Transverse colon (tissue), 4 donors: ENCODE data around the gene BTD. TPM values are rescaled to one million over a fixed set of nuclear protein-coding genes. Genes with fewer than 3 reads are reported as not detected.
A peak's percentile ranks its signal among the peaks of the same experiment; 100 is the strongest.

ENCODE experiments used
- DNase-seq: peaks from one replicate; pipeline ENCODE4 v3.0.0-alpha.2; 2019
- H3K27ac ChIP-seq, 4 donors: fragments of 200-600 bp; sonication (generic); 2 replicates each; pipeline ENCODE4 v1.5.1; 2016 to 2018; ENCODE audit warnings: inconsistent platforms in 4 of 4
- H3K27me3 ChIP-seq: fragments of 200-600 bp; sonication (generic); 2 replicates; pipeline ENCODE4 v1.5.1; 2017; ENCODE audit warnings: inconsistent platforms
- H3K36me3 ChIP-seq, 4 donors: fragments of 200-600 bp; sonication (generic); 2 replicates each; pipeline ENCODE4 v1.5.1; 2017 to 2019; ENCODE audit warnings: inconsistent platforms in 4 of 4
- H3K4me1 ChIP-seq, 4 donors: fragments of 200-600 bp; sonication (generic); 2 replicates each; pipeline ENCODE4 v1.5.1; 2017 to 2020; ENCODE audit warnings: inconsistent platforms in 4 of 4
- H3K4me3 ChIP-seq, 4 donors: fragments of 200-600 bp; sonication (generic); 1 replicate in 1 of 4; 2 replicates in 3 of 4; pipeline versions ENCODE4 v1.5.1 to v1.6.1; 2017 to 2019; ENCODE audit warnings: inconsistent platforms in 4 of 4
- H3K9me3 ChIP-seq, 2 donors: fragments of 200-600 bp; sonication (generic); 2 replicates each; pipeline ENCODE4 v1.5.1; 2017 to 2019; ENCODE audit warnings: inconsistent platforms in 2 of 2
- CTCF ChIP-seq, 5 experiments: fragments of 200-600 bp in 3 of 5; fragments of 450-650 bp in 2 of 5; sonication (generic) in 3 of 5; IDR thresholded peaks; 1 replicate in 2 of 5; 2 replicates in 3 of 5; pipeline ENCODE4 v1.5.1; 2016 to 2017; ENCODE audit warnings: antibody characterized with exemption in 5 of 5, inconsistent platforms in 3 of 5, mild to moderate bottlenecking in 2 of 5, moderate library complexity in 1 of 5
- EP300 ChIP-seq: sonication (generic); formaldehyde crosslinking; IDR thresholded peaks from one replicate; pipeline ENCODE4 v1.6.1; 2017; ENCODE audit warnings: antibody characterized with exemption, low read depth
- POLR2A ChIP-seq: fragments of 450-650 bp; IDR thresholded peaks from one replicate; pipeline ENCODE4 v1.6.1; 2016; ENCODE audit warnings: antibody characterized with exemption, mild to moderate bottlenecking, moderate library complexity
- POLR2AphosphoS5 ChIP-seq, 3 donors: sonication (generic); formaldehyde crosslinking; IDR thresholded peaks; one replicate each; pipeline ENCODE4 v1.6.1; 2016; ENCODE audit warnings: antibody characterized with exemption in 3 of 3
- WGBS, 2 donors: methylation state at CpG; one replicate each; pipeline ENCODE4 v1.1.5; 2018; ENCODE audit warnings: low coverage in 1 of 2; 5-methylcytosine and 5-hydroxymethylcytosine counted together
- in situ Hi-C, 4 donors: fragments of 200-750 bp; cut with MboI; loops; one replicate each; pipeline versions ENCODE4 v1.15.0 to v1.15.1; 2017; ENCODE audit warnings: low sequenced_read_pairs in 3 of 4, low pct_ligation_motif_present in 1 of 4, low pct_unique_long_range_greater_than_20kb in 1 of 4
- intact Hi-C: fragments of 100-400 bp; cut with DNase I; formaldehyde crosslinking; loops from one replicate; pipeline ENCODE4 v1.15.1; 2023; ENCODE audit warnings: low total_unique reads
- total RNA-seq, 4 donors: library from RNA; depleted of rRNA; stranded (reverse); fragments of >200 nt; gene quantifications; one replicate each; pipeline ENCODE4 v1.1.0, GENCODE V29; 2016

The BTD gene
- total RNA-seq, 4 donors from 2014 or later, result 21.3 to 49.6 (median 36.3) TPM

GRCh38 chr3:15649858-15650257, 48.3 kb downstream of the BTD start:
- no peak overlapping the region for H3K4me3 ChIP-seq
- no peaks in the 10 kb centered on the region for H3K9me3 ChIP-seq
- in situ Hi-C loops (loop anchor here in 2 of 4 donors (25.0 kb wide), 2 partner anchors 162 to 612 kb away; partner anchors contain the start of genes DPH3 (in 1 of the 2) and OXNAD1 (in 1 of the 2)), intact Hi-C loops (no loop called here)
- WGBS, 2 donors, result 68 to 78% methylated on average over 2 to 5 of the region's 5 CpGs
- no peak for DNase-seq
- H3K4me1 ChIP-seq, result peaks cover 0 to 23% (median 11%) of the 10 kb centered on the region in 4 donors
- H3K27me3 ChIP-seq, result no peaks in the 10 kb centered on the region
- H3K27ac ChIP-seq, result peak overlapping the region in 1 of 4 donors; percentile 6
- no peak for TF ChIP-seq POLR2A
- TF ChIP-seq CTCF (IDR thresholded peaks at IDR 0.05), result no peak
- no peak for TF ChIP-seq EP300
- TF ChIP-seq POLR2AphosphoS5 (IDR thresholded peaks at IDR 0.05), result no peak
- H3K36me3 ChIP-seq, result no peaks in the 10 kb centered on the region

- no peak for DNase-seq
- in situ Hi-C loops, result no loop called here
- peaks cover 11 to 15% of the 10 kb centered on the region in 2 donors for H3K9me3 ChIP-seq
- no peaks in the 10 kb centered on the region for H3K27me3 ChIP-seq
- 88 to 94% methylated on average over 2 to 8 of the region's 8 CpGs for WGBS, 2 donors
- no peak overlapping the region for H3K4me3 ChIP-seq
- peaks cover 0 to 16% (median 10%) of the 10 kb centered on the region in 4 donors for H3K4me1 ChIP-seq
- no peak overlapping the region for H3K27ac ChIP-seq
- H3K36me3 ChIP-seq, result no peaks in the 10 kb centered on the region
- intact Hi-C loops, result no loop called here
- TF ChIP-seq POLR2AphosphoS5 (IDR thresholded peaks at IDR 0.05) (no peak), CTCF (IDR thresholded peaks at IDR 0.05) (no peak), EP300 (no peak), POLR2A (no peak)
Observed at GRCh38 chr3:15651396-15651795, 49.9 kb downstream of the BTD start.

- 84 to 93% methylated on average over 3 of the region's 3 CpGs for WGBS, 2 donors
- no peak for DNase-seq
- in situ Hi-C loops, result no loop called here
- Histone ChIP-seq H3K4me3 (no peak overlapping the region), H3K36me3 (no peaks in the 10 kb centered on the region), H3K9me3 (peaks cover 16 to 22% of the 10 kb centered on the region in 2 donors), H3K4me1 (no peaks in the 10 kb centered on the region), H3K27ac (no peak overlapping the region), H3K27me3 (no peaks in the 10 kb centered on the region)
- intact Hi-C loops, result no loop called here
- TF ChIP-seq POLR2AphosphoS5 (IDR thresholded peaks at IDR 0.05) (no peak), POLR2A (no peak), EP300 (no peak), CTCF (IDR thresholded peaks at IDR 0.05) (no peak)
Observed at GRCh38 chr3:15653321-15653720, 51.8 kb downstream of the BTD start.

GRCh38 chr3:15654127-15654526, 52.6 kb downstream of the BTD start:
- no peak overlapping the region for H3K4me3 ChIP-seq
- TF ChIP-seq EP300 (no peak), POLR2AphosphoS5 (IDR thresholded peaks at IDR 0.05) (no peak), POLR2A (no peak), CTCF (IDR thresholded peaks at IDR 0.05) (no peak)
- no peak for DNase-seq
- H3K36me3 ChIP-seq, result no peaks in the 10 kb centered on the region
- in situ Hi-C loops, result no loop called here
- no peaks in the 10 kb centered on the region for H3K27me3 ChIP-seq
- no peak overlapping the region for H3K27ac ChIP-seq
- H3K4me1 ChIP-seq, result no peaks in the 10 kb centered on the region
- intact Hi-C loops, result no loop called here
- peaks cover 16 to 22% of the 10 kb centered on the region in 2 donors for H3K9me3 ChIP-seq
